GM12891 (cell line): ENCODE measurements around the gene CHSY1.

Source experiments
- PAX5 ChIP-seq: IDR thresholded peaks from 2 replicates; pipeline ENCODE4 v1.6.1; 2011; ENCODE audit warnings: low read length, moderate library complexity, mild to moderate bottlenecking; ENCODE audit not compliant: insufficient read depth, severe bottlenecking
- POLR2A ChIP-seq: IDR thresholded peaks from 2 replicates; pipeline ENCODE4 v1.6.1; 2011; ENCODE audit warnings: low read depth, low read length, control low read depth
- POLR2AphosphoS5 ChIP-seq: IDR thresholded peaks from 2 replicates; pipeline ENCODE4 v1.6.1; 2011; ENCODE audit warnings: low read depth, low read length, control low read depth
- TAF1 ChIP-seq: IDR thresholded peaks from 2 replicates; pipeline ENCODE4 v1.6.1; 2011; ENCODE audit warnings: low read depth, low read length, control low read depth

DNA sequence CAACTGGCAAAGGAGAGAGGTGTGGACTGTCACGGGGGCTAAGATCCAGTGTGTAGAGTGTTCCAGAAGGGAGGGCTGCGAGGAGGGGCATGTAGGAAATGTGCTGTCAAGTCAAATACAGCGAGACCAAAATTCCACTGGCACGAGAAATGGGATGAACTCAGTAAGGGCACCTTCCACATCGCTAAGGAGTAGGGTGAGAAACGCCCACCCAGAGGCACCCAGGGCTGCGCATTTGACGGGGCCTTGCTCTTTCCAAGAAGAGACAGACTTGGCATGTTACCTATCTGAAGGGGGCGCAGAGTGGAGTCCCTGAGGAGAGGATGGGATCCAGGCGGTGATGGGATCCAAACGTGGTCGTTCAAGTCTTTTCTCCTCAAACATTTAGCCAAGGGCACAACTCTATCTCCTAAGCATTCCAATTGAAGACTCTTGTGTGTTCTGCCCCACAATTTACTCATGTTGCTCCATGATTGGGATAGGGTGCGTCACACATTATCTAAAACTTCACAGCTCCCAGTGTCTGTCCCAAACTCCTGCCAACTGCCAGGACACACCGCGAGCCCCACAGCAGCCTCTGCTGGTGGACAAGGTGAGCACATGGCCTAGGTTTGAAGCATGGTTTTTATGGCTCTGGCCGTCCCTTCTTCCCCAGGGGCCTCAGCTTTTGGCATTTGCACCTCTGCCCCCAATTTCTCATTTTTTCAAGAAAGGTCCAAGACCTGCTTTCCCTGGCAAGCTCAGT lies 17.8 kb upstream of the CHSY1 start:
- TF ChIP-seq POLR2A (no peak), POLR2AphosphoS5 (peak; percentile 51; the same call in 1 of the 2 replicates), TAF1 (no peak), PAX5 (no peak)
